H1 (cell line): ENCODE measurements around the gene HEATR5A. TPM values are rescaled to one million over a fixed set of nuclear protein-coding genes. Genes with fewer than 3 reads are reported as not detected.

Experiments used
- BRCA1 ChIP-seq: IDR thresholded peaks from 2 replicates; pipeline ENCODE4 v1.6.1; 2012; ENCODE audit warnings: low read depth, low read length, improper control_type of control experiment
- CHD7 ChIP-seq: fragments of 300-600 bp; sonication (generic); IDR thresholded peaks from 2 replicates; pipeline ENCODE4 v1.7.1; 2012; ENCODE audit warnings: low read length, moderate library complexity, mild to moderate bottlenecking, inconsistent platforms; ENCODE audit not compliant: insufficient replicate concordance
- RXRA ChIP-seq: IDR thresholded peaks from 2 replicates; pipeline ENCODE4 v1.6.1; 2011; ENCODE audit warnings: low read depth, mild to moderate bottlenecking, low read length, moderate library complexity; ENCODE audit not compliant: insufficient read depth
- SP1 ChIP-seq: IDR thresholded peaks from 2 replicates; pipeline ENCODE4 v1.6.1; 2011; ENCODE audit warnings: low read depth, low read length
- SP2 ChIP-seq: IDR thresholded peaks from 2 replicates; pipeline ENCODE4 v1.6.1; 2012; ENCODE audit warnings: mild to moderate bottlenecking, low read length, inconsistent platforms
- SRF ChIP-seq: IDR thresholded peaks from 2 replicates; pipeline ENCODE4 v1.6.1; 2011; ENCODE audit warnings: mild to moderate bottlenecking, low read depth, low read length, moderate library complexity
- polyA plus RNA-seq, 7 experiments: library from polyadenylated mRNA; depleted of rRNA in 3 of 7; stranded (reverse) in 5 of 7; unstranded in 2 of 7; fragments of >200 nt in 5 of 7; fragments of 200-250 nt in 2 of 7; gene quantifications; 1 replicate in 5 of 7; 2 replicates in 1 of 7; 4 replicates in 1 of 7; pipeline versions ENCODE4 v1.2.1 to v1.2.3, GENCODE V29; 2011 to 2013; ENCODE audit warnings: missing spikeins in 2 of 7, mixed read lengths in 2 of 7
- total RNA-seq: library from RNA; stranded (reverse); fragmentation: NEBNext Ultra II Directional; extraction: Animal tissue kit (Norgen Biotek cat#: 25700); gene quantifications from 2 replicates; pipeline ENCODE4 v1.2.1, GENCODE V29; 2021

The HEATR5A gene
- total and polyA plus RNA-seq, 2 of the 8 experiments (the other 6 are each of a cell fraction or from before 2014, with no cell fraction given) = 9.0 to 36.2 TPM

- TF ChIP-seq CHD7 (no peak), SP2 (no peak), SP1 (no peak), BRCA1 (no peak), RXRA (no peak), SRF (no peak)
- TF ChIP-seq, all 59 proteins: peak for 0
These were observed 136.6 kb downstream of the HEATR5A start (continued) for GRCh38 chr14:31283578-31284252.
